ENCODE data around the gene CISD1.

- TF ChIP-seq CTCF (conservative IDR thresholded peaks at IDR 0.05) (no peak), EZH2 (IDR thresholded peaks at IDR 0.05; ENCODE audit: low read depth) (no peak)
Measured at GRCh38 chr10:58243269-58243668, 25.7 kb upstream of the CISD1 start.
